ENCODE results near the gene NAGLU. TPM values are rescaled to one million over a fixed set of nuclear protein-coding genes. Genes with fewer than 3 reads are reported as not detected.
A peak's percentile ranks its signal among the peaks of the same experiment; 100 is the strongest.

The NAGLU gene
- total and polyA plus RNA-seq, 2 of the 13 experiments (the other 11 are each of a cell fraction or from before 2014, with no cell fraction given): 28.2 to 40.1 TPM

DNA sequence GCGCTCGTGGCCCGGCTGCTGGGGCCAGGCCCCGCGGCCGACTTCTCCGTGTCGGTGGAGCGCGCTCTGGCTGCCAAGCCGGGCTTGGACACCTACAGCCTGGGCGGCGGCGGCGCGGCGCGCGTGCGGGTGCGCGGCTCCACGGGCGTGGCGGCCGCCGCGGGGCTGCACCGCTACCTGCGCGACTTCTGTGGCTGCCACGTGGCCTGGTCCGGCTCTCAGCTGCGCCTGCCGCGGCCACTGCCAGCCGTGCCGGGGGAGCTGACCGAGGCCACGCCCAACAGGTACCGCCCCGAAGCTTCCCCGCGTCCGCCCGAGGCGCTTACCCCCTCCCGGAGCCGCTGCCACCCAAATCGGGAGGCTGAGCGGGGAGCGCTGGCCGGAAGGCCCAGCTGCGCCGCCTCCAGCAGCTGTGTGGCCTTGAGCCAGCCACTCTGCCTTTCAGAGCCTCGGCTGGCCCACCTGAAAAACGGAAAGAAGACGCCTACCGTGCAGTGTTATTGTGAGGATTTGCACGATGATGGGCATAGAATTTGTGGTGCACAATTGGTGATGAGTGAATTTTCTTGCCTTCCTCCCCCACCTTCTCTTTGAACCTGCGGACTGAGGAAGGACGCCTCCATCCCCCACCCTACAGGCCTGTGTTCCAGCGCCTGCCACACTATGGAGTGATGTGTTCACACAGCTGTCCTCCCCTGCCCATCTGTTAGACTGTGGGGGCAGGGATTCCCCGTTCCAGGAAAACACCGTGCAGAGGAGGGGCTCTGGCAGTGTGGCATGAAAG is 523 bp downstream of the NAGLU start (continued):
- peak; percentile 54 for TF ChIP-seq CCAR2 (optimal IDR thresholded peaks at IDR 0.05; ENCODE audit: low read depth, low read length)
- 0 out of 2 replicates have a peak, but pooled peaks have one; percentile 60 for TF ChIP-seq NFKBIZ (CRISPR knock-in tag; IDR thresholded peaks at IDR 0.05)
- peak; percentile 89; the same call in 1 of the 2 replicates for TF ChIP-seq ZNF329 (CRISPR knock-in tag; IDR thresholded peaks at IDR 0.05; ENCODE audit: low read depth)
- TF ChIP-seq ZNF891 (CRISPR knock-in tag; IDR thresholded peaks at IDR 0.05): no peak; the same call in 1 of the 2 replicates
- TF ChIP-seq HNRNPUL1 (IDR thresholded peaks at IDR 0.05; ENCODE audit: low read depth, low read length): no peak
- TF ChIP-seq, protein P1, sequence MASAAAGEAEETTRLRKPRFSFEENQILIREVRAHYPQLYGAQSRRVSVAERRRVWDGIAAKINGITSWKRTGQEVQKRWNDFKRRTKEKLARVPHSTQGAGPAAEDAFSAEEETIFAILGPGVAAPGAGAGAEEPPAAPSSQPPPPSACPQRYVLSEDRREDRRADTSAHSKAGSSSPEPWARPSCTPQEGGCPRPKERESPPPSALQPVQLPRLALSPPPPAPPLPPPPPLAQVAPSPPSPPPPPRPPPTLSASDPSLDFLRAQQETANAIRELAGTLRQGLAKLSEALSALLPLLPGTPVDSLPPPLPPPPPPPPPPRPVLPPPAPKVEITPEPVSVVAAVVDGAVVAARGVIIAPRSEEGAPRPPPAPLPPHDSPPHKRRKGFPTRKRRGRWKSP (CRISPR knock-in tag; IDR thresholded peaks at IDR 0.05): no peak; the same call in 1 of the 2 replicates
- TF ChIP-seq ZNF770 (CRISPR knock-in tag; IDR thresholded peaks at IDR 0.05): peak; percentile 68; the same call in 1 of the 2 replicates
- peak; percentile 57 for TF ChIP-seq ASH2L (IDR thresholded peaks at IDR 0.05; ENCODE audit: insufficient read length, low read depth, low read length)
- TF ChIP-seq ZNF142 (CRISPR knock-in tag; IDR thresholded peaks at IDR 0.05): no peak
- TF ChIP-seq, protein P2, sequence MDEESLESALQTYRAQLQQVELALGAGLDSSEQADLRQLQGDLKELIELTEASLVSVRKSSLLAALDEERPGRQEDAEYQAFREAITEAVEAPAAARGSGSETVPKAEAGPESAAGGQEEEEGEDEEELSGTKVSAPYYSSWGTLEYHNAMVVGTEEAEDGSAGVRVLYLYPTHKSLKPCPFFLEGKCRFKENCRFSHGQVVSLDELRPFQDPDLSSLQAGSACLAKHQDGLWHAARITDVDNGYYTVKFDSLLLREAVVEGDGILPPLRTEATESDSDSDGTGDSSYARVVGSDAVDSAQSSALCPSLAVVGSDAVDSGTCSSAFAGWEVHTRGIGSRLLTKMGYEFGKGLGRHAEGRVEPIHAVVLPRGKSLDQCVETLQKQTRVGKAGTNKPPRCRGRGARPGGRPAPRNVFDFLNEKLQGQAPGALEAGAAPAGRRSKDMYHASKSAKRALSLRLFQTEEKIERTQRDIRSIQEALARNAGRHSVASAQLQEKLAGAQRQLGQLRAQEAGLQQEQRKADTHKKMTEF (CRISPR knock-in tag; IDR thresholded peaks at IDR 0.05): peak; percentile 87
- TF ChIP-seq ZEB1 (IDR thresholded peaks at IDR 0.05; ENCODE audit: insufficient replicate concordance, low read depth): no peak
- peak; percentile 66 for TF ChIP-seq RARA (CRISPR knock-in tag; IDR thresholded peaks at IDR 0.05)
- TF ChIP-seq POGK (CRISPR knock-in tag; conservative IDR thresholded peaks at IDR 0.05): peak; percentile 59; the same call in 1 of the 2 replicates
- no peak for TF ChIP-seq ZNF24 (IDR thresholded peaks at IDR 0.05)
- no peak for TF ChIP-seq ZNF256 (CRISPR knock-in tag; conservative IDR thresholded peaks at IDR 0.05)
- no peak for TF ChIP-seq RAD51 (IDR thresholded peaks at IDR 0.05; ENCODE audit: borderline replicate concordance)

All from HepG2 (cell line).